Measurements from ENCODE around the gene TNFRSF1A. TPM values are rescaled to one million over a fixed set of nuclear protein-coding genes. Genes with fewer than 3 reads are reported as not detected.

TNFRSF1A gene
- total RNA-seq, 4 donors from 2014 or later, result 279 to 689 (median 317) TPM

GRCh38 chr12:6330999-6331714 is 10.7 kb downstream of the TNFRSF1A start:
- DNase-seq (ENCODE audit: low spot score) (no peak), ATAC-seq (ENCODE audit: low FRiP score) (no peak)
- TF ChIP-seq CTCF (IDR thresholded peaks at IDR 0.05), result no peak

- no peak for ATAC-seq (ENCODE audit: low FRiP score)
- TF ChIP-seq CTCF (IDR thresholded peaks at IDR 0.05), result no peak
Measured at GRCh38 chr12:6330192-6330591, 11.7 kb downstream of the TNFRSF1A start.

GRCh38 chr12:6329703-6330064 is 12.2 kb downstream of the TNFRSF1A start:
- no peak for ATAC-seq (ENCODE audit: low FRiP score)
- no peak for TF ChIP-seq CTCF (IDR thresholded peaks at IDR 0.05)
- no peak for DNase-seq (ENCODE audit: low spot score)

More at GRCh38 chr12:6330192-6330591, 11.7 kb downstream of the TNFRSF1A start:
- DNase-seq (ENCODE audit: low spot score), result no peak

- ATAC-seq (ENCODE audit: low FRiP score), result no peak
- TF ChIP-seq CTCF (IDR thresholded peaks at IDR 0.05), result no peak
- no peak for DNase-seq (ENCODE audit: low spot score)
Measured at GRCh38 chr12:6328945-6329702, 12.8 kb downstream of the TNFRSF1A start.

- no peak for TF ChIP-seq CTCF (IDR thresholded peaks at IDR 0.05)
- no peak for ATAC-seq (ENCODE audit: low FRiP score)
- DNase-seq (ENCODE audit: low spot score), result no peak
Measured at GRCh38 chr12:6328045-6328779, 13.7 kb downstream of the TNFRSF1A start.

GRCh38 chr12:6327229-6328041 is 14.4 kb downstream of the TNFRSF1A start:
- DNase-seq (ENCODE audit: low spot score) (no peak), ATAC-seq (ENCODE audit: low FRiP score) (no peak)
- no peak for TF ChIP-seq CTCF (IDR thresholded peaks at IDR 0.05)
